A549 (cell line): ENCODE results near the gene FAM133A. TPM values are rescaled to one million over a fixed set of nuclear protein-coding genes. Genes with fewer than 3 reads are reported as not detected.

Source experiments
- polyA plus RNA-seq, 4 experiments: library from polyadenylated mRNA; depleted of rRNA in 3 of 4; stranded (reverse); fragments of >200 nt; fragmentation: RNase III in 1 of 4; extraction: RNeasy Plus Mini Kit Qiagen cat#74134 plus additional on column Dnase treatment in 1 of 4; gene quantifications; 2 replicates in 3 of 4; 3 replicates in 1 of 4; pipeline ENCODE4 v1.2.3, GENCODE V29; 2011 to 2017

The FAM133A gene
- polyA plus RNA-seq, 2 of the 4 experiments (the other 2 are of a cell fraction) = 1.5 to 4.2 TPM

Other genes starting within 250 kb of the FAM133A start
- gene NAP1L3, start 628 bp upstream of the FAM133A start, polyA plus RNA-seq (2011; rRNA removed) = 0.17 and 0.23 TPM in 2 replicates
- 0.15 to 0.40 TPM (median 0.16 TPM) in 3 replicates for gene NAP1L3, start 628 bp upstream of the FAM133A start, polyA plus RNA-seq (2017; fragmentation: RNase III; extraction: RNeasy Plus Mini Kit Qiagen cat#74134 plus additional on column Dnase treatment)